Mesendoderm (in vitro differentiated cells): ENCODE data around the gene PLPPR1.

ENCODE experiments used
- DNase-seq: peaks from one replicate; pipeline ENCODE4 v3.0.0; 2013
- H2AK5ac ChIP-seq: 2 replicates; pipeline ENCODE4 v1.6.1; 2013; ENCODE audit warnings: low read length, inconsistent platforms
- H2BK120ac ChIP-seq: 2 replicates; pipeline ENCODE4 v1.6.1; 2013; ENCODE audit warnings: low read depth, mild to moderate bottlenecking, low read length, moderate library complexity, mixed read lengths
- H2BK15ac ChIP-seq: replicated peaks from 2 replicates; pipeline ENCODE4 v1.6.1; 2013; ENCODE audit warnings: low read depth, mild to moderate bottlenecking, moderate library complexity
- H2BK5ac ChIP-seq: 2 replicates; pipeline ENCODE4 v1.6.1; 2013; ENCODE audit warnings: low read length, inconsistent platforms
- H3K18ac ChIP-seq: 2 replicates; pipeline ENCODE4 v1.6.1; 2013; ENCODE audit warnings: mild to moderate bottlenecking, low read length, mixed read lengths
- H3K23ac ChIP-seq: one replicate; pipeline ENCODE4 v1.6.1; 2013; ENCODE audit warnings: low read length
- H3K27ac ChIP-seq: 2 replicates; pipeline ENCODE4 v1.5.1; 2013; ENCODE audit warnings: low read depth, mild to moderate bottlenecking, inconsistent platforms, low read length, moderate library complexity
- H3K27me3 ChIP-seq: 2 replicates; pipeline ENCODE4 v1.6.1; 2013; ENCODE audit warnings: low read length, control low read depth, mild to moderate bottlenecking, inconsistent platforms; ENCODE audit not compliant: insufficient read depth, poor library complexity
- H3K36me3 ChIP-seq: 2 replicates; pipeline ENCODE4 v1.6.1; 2013; ENCODE audit warnings: low read length, inconsistent platforms; ENCODE audit not compliant: control insufficient read depth, insufficient read depth
- H3K4ac ChIP-seq: one replicate; pipeline ENCODE4 v1.6.1; 2013; ENCODE audit warnings: low read depth, mild to moderate bottlenecking, low read length, moderate library complexity
- H3K4me1 ChIP-seq: 2 replicates; pipeline ENCODE4 v1.6.1; 2013; ENCODE audit warnings: low read depth, low read length, inconsistent platforms; ENCODE audit not compliant: control insufficient read depth
- H3K4me2 ChIP-seq: 2 replicates; pipeline ENCODE4 v1.6.1; 2013; ENCODE audit warnings: low read length
- H3K4me3 ChIP-seq: 2 replicates; pipeline ENCODE4 v1.5.1; 2013; ENCODE audit warnings: mild to moderate bottlenecking, low read length
- H3K56ac ChIP-seq: one replicate; pipeline ENCODE4 v1.6.1; 2013; ENCODE audit warnings: low read length
- H3K79me1 ChIP-seq: 2 replicates; pipeline ENCODE4 v1.6.1; 2013; ENCODE audit warnings: low read length, inconsistent platforms
- H3K79me2 ChIP-seq: 2 replicates; pipeline ENCODE4 v1.6.1; 2013; ENCODE audit warnings: mild to moderate bottlenecking, low read length; ENCODE audit not compliant: control insufficient read depth, insufficient read depth
- H3K9ac ChIP-seq: 2 replicates; pipeline ENCODE4 v1.6.1; 2013; ENCODE audit warnings: low read length, inconsistent platforms
- H4K5ac ChIP-seq: one replicate; pipeline ENCODE4 v1.6.1; 2013; ENCODE audit warnings: low read length
- H4K8ac ChIP-seq: one replicate; pipeline ENCODE4 v1.6.1; 2013; ENCODE audit warnings: low read depth, mild to moderate bottlenecking, control low read depth, low read length, moderate library complexity
- WGBS: extraction: QIAGEN DNeasy Blood & Tissue Kit; methylation state at CpG from one replicate; pipeline ENCODE4 v1.1.7; 2013; ENCODE audit warnings: low lambda C conversion rate, missing lambda C conversion rate; ENCODE audit not compliant: insufficient coverage; ENCODE audit errors: extremely low coverage; 5-methylcytosine and 5-hydroxymethylcytosine counted together

The PLPPR1 gene

DNA sequence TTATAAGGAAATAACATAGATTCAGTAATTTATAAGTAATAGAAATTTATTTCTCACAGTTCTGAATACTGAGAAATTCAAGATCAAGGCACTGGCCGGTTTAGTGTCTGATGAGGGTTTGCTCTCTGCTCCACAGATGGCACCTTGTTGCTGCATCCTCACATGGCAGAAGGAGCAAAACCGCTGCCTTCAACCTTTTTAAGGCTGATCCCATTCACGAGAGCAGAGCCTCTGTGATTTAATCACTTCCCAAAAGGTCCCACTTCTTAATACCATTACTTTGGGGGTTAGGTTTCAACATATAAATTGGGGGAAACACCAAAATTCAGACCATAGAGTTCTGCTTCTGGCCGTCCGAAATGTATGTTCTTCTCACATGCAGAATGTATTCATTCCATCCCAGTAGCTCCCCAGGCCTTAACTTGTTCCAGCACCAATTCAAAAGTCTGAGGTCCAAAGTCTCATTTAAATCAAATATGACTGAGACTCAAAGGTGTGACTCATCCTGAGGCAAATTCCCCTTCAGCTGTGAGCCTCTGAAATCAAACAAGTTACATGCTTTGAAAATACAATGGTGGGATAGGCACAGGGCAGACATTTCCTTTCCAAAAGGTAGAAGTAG lies 325.7 kb downstream of the PLPPR1 start:
- Histone ChIP-seq H3K79me1 (no peaks in the 10 kb centered on the region), H2BK15ac (no peak overlapping the region), H3K4me2 (no peak overlapping the region), H3K79me2 (no peaks in the 10 kb centered on the region), H3K56ac (no peak overlapping the region), H4K8ac (no peak overlapping the region), H3K27ac (no peak overlapping the region), H3K4me3 (no peak overlapping the region), H3K9ac (no peak overlapping the region), H3K23ac (no peak overlapping the region), H3K4ac (no peak overlapping the region), H2BK5ac (no peak overlapping the region), H2BK120ac (no peak overlapping the region), H3K18ac (no peak overlapping the region), H4K5ac (no peak overlapping the region), H3K4me1 (no peaks in the 10 kb centered on the region), H2AK5ac (no peak overlapping the region), H3K27me3 (no peaks in the 10 kb centered on the region), H3K36me3 (no peaks in the 10 kb centered on the region)
- no peak for DNase-seq
- WGBS: no CpG with 5 or more reads among the region's 5 CpGs

GRCh38 chr9:101354765-101355708 lies 326.5 kb downstream of the PLPPR1 start:
- no peak overlapping the region for H3K23ac ChIP-seq
- no peak overlapping the region for H3K4me3 ChIP-seq
- no peak overlapping the region for H2BK120ac ChIP-seq
- H2BK15ac ChIP-seq: no peak overlapping the region
- H3K4ac ChIP-seq: no peak overlapping the region
- H3K18ac ChIP-seq: no peak overlapping the region
- DNase-seq: no peak
- no peaks in the 10 kb centered on the region for H3K36me3 ChIP-seq
- no peaks in the 10 kb centered on the region for H3K79me1 ChIP-seq
- no peak overlapping the region for H2BK5ac ChIP-seq
- H3K4me2 ChIP-seq: no peak overlapping the region
- no peak overlapping the region for H3K9ac ChIP-seq
- no peak overlapping the region for H4K5ac ChIP-seq
- no peaks in the 10 kb centered on the region for H3K4me1 ChIP-seq
- no peaks in the 10 kb centered on the region for H3K79me2 ChIP-seq
- no CpG with 5 or more reads among the region's 7 CpGs for WGBS
- no peak overlapping the region for H4K8ac ChIP-seq
- H3K27me3 ChIP-seq: no peaks in the 10 kb centered on the region
- H2AK5ac ChIP-seq: no peak overlapping the region
- H3K56ac ChIP-seq: no peak overlapping the region
- no peak overlapping the region for H3K27ac ChIP-seq

DNA sequence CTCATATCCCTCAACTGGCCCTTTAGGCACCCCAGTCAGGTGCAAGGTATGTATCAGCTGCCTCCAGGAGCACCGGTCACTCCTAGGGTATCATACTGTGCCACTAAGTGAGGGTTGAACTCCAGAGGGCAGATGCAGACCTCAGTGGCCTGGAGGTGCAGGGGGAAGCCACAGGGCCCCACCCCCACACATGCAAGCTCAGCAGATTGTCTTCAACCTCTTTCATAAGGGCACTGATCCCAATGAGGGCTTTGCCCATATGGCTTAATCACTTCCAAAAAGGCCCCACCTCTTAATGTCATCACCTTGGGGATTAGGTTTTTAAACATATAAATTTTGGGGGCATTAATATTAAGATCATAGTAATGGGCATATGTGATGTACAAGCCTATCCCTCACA lies 328.1 kb downstream of the PLPPR1 start:
- Histone ChIP-seq H2BK5ac (no peak overlapping the region), H4K5ac (no peak overlapping the region), H3K23ac (no peak overlapping the region), H2BK120ac (no peak overlapping the region), H3K4me2 (no peak overlapping the region), H3K4me3 (no peak overlapping the region), H3K36me3 (no peaks in the 10 kb centered on the region), H3K4ac (no peak overlapping the region), H3K79me2 (no peaks in the 10 kb centered on the region), H4K8ac (no peak overlapping the region), H3K79me1 (no peaks in the 10 kb centered on the region), H2BK15ac (no peak overlapping the region), H2AK5ac (no peak overlapping the region), H3K56ac (no peak overlapping the region), H3K27me3 (no peaks in the 10 kb centered on the region), H3K9ac (no peak overlapping the region), H3K27ac (no peak overlapping the region), H3K18ac (no peak overlapping the region), H3K4me1 (no peaks in the 10 kb centered on the region)
- no peak for DNase-seq
- no CpG with 5 or more reads among the region's 1 CpG for WGBS

DNA sequence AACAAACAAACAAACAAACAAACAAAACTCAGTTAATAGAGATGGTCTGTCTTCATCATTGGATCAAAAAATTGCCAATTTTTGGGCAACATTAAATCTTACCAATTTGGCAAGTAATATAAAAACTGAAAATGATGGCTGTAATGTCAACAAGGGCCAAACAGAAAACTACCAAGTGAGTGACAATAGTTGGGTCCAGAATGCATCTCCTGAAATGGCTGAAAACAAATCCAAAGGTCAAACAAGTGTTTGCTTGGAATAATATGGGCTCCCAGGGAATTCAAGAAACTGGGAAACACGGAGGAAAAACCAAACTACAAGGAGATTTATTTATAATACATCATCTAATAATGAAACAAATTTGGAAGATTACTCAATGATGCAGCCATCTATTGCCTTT lies 331.2 kb downstream of the PLPPR1 start:
- H3K27me3 ChIP-seq: no peaks in the 10 kb centered on the region
- no peak overlapping the region for H3K9ac ChIP-seq
- no peak overlapping the region for H2BK15ac ChIP-seq
- no CpG with 5 or more reads among the region's 1 CpG for WGBS
- no peak overlapping the region for H3K23ac ChIP-seq
- H3K4ac ChIP-seq: no peak overlapping the region
- no peak overlapping the region for H2AK5ac ChIP-seq
- H4K5ac ChIP-seq: no peak overlapping the region
- H3K56ac ChIP-seq: no peak overlapping the region
- no peak overlapping the region for H3K4me3 ChIP-seq
- DNase-seq: no peak
- H3K18ac ChIP-seq: no peak overlapping the region
- H3K4me2 ChIP-seq: no peak overlapping the region
- no peaks in the 10 kb centered on the region for H3K79me1 ChIP-seq
- no peaks in the 10 kb centered on the region for H3K36me3 ChIP-seq
- H4K8ac ChIP-seq: no peak overlapping the region
- no peak overlapping the region for H3K27ac ChIP-seq
- no peaks in the 10 kb centered on the region for H3K4me1 ChIP-seq
- no peak overlapping the region for H2BK5ac ChIP-seq
- no peaks in the 10 kb centered on the region for H3K79me2 ChIP-seq
- H2BK120ac ChIP-seq: no peak overlapping the region

DNA sequence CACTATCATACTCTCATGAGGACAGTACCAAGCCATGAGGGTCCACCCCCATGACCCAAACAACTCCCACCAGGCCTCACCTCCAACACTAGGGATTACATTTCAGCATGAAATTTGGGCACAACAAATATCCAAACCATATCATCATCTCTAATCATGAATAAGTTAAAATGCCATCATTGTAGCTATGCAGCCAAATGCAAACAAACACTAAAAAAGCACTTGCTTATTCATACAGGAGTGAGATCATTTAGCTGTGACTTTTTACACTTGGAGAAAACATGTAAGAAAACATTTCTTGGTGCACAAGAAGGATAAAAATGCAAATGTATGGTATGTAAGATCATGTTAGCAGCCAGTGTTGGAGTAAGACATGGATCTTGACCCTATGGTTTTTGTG lies 332.1 kb downstream of the PLPPR1 start:
- H2AK5ac ChIP-seq: no peak overlapping the region
- no peak overlapping the region for H3K27ac ChIP-seq
- no peak overlapping the region for H4K8ac ChIP-seq
- H2BK5ac ChIP-seq: no peak overlapping the region
- no peaks in the 10 kb centered on the region for H3K79me1 ChIP-seq
- no peaks in the 10 kb centered on the region for H3K27me3 ChIP-seq
- H3K4me3 ChIP-seq: no peak overlapping the region
- H3K4ac ChIP-seq: no peak overlapping the region
- DNase-seq: no peak
- no peak overlapping the region for H2BK120ac ChIP-seq
- no peaks in the 10 kb centered on the region for H3K4me1 ChIP-seq
- no peak overlapping the region for H2BK15ac ChIP-seq
- H3K9ac ChIP-seq: no peak overlapping the region
- H3K36me3 ChIP-seq: no peaks in the 10 kb centered on the region
- no peak overlapping the region for H3K56ac ChIP-seq
- no peak overlapping the region for H4K5ac ChIP-seq
- H3K23ac ChIP-seq: no peak overlapping the region
- no peak overlapping the region for H3K4me2 ChIP-seq
- H3K18ac ChIP-seq: no peak overlapping the region
- H3K79me2 ChIP-seq: no peaks in the 10 kb centered on the region
